ENCODE measurements around the gene LRRC66. TPM values are rescaled to one million over a fixed set of nuclear protein-coding genes. Genes with fewer than 3 reads are reported as not detected.

LRRC66 gene
- total RNA-seq, 4 donors from 2014 or later, result 0.90 to 1.5 TPM; not detected in 2

Small RNA genes within 50 kb of the gene (small RNA-seq; reads per million reads assigned to genes)
- not detected for gene AC104784.1

Other genes with a start within 250 kb of the LRRC66 start
- 100 to 1,000 TPM in 2 of 4 donors, 10 to 100 TPM in 2; 38.2 to 109 (median 88.1) TPM for gene DCUN1D4, start 177.2 kb downstream of the LRRC66 start, total RNA-seq
- 10 to 100 TPM; 21.5 to 61.6 (median 44.6) TPM for gene SGCB, start 17.9 kb upstream of the LRRC66 start, total RNA-seq
- gene SPATA18, start 30.9 kb upstream of the LRRC66 start, total RNA-seq, result 10 to 100 TPM in 1 of 4 donors, 1 to 10 TPM in 1, under 1 TPM in 2; under 0.01 to 12.2 (median 4.2) TPM

Data from uterus (tissue), 4 donors.